ENCODE data around the gene COL4A1.

COL4A1 gene

GRCh38 chr13:110201114-110201513, 105.8 kb downstream of the COL4A1 start:
- H3K9me3 ChIP-seq (ENCODE audit: insufficient read depth, low read depth, low read length), result no peaks in the 10 kb centered on the region
- no peaks in the 10 kb centered on the region for H4K20me1 ChIP-seq (ENCODE audit: insufficient read depth, low read length, poor library complexity, severe bottlenecking)
- H2AFZ ChIP-seq (ENCODE audit: low read length), result no peak overlapping the region
- no peaks in the 10 kb centered on the region for H3K36me3 ChIP-seq (ENCODE audit: insufficient read depth, low read length)
- H3K4me2 ChIP-seq (ENCODE audit: low read depth, low read length, poor library complexity, severe bottlenecking), result no peak overlapping the region
- no peaks in the 10 kb centered on the region for H3K79me2 ChIP-seq (ENCODE audit: insufficient read depth, low read length)
- H3K9me2 ChIP-seq (replicated peaks; ENCODE audit: low read depth, low read length), result no peaks in the 10 kb centered on the region
- H3K9ac ChIP-seq (ENCODE audit: low read depth, low read length, poor library complexity, severe bottlenecking), result no peak overlapping the region
- no peak overlapping the region for H3K4me3 ChIP-seq (ENCODE audit: low read length, poor library complexity, severe bottlenecking)
- H3K4me1 ChIP-seq (ENCODE audit: insufficient read depth, low read length, poor library complexity, severe bottlenecking), result no peaks in the 10 kb centered on the region
- TF ChIP-seq CTCF (conservative IDR thresholded peaks at IDR 0.05; ENCODE audit: low read length), result no peak
- TF ChIP-seq EZH2phosphoT487 (IDR thresholded peaks at IDR 0.05; ENCODE audit: borderline replicate concordance), result no peak
- H3F3A ChIP-seq (ENCODE audit: low read depth), result no peaks in the 10 kb centered on the region
- H3K27me3 ChIP-seq (ENCODE audit: insufficient read depth, low read length, poor library complexity, severe bottlenecking), result no peaks in the 10 kb centered on the region

GRCh38 chr13:110200276-110200870, 106.6 kb downstream of the COL4A1 start:
- no peak for TF ChIP-seq EZH2phosphoT487 (IDR thresholded peaks at IDR 0.05; ENCODE audit: borderline replicate concordance)
- no peak for TF ChIP-seq CTCF (conservative IDR thresholded peaks at IDR 0.05; ENCODE audit: low read length)
- H3K36me3 ChIP-seq (ENCODE audit: insufficient read depth, low read length), result no peaks in the 10 kb centered on the region

GRCh38 chr13:110199046-110199831, 107.7 kb downstream of the COL4A1 start:
- no peak overlapping the region for H3K4me3 ChIP-seq (ENCODE audit: low read length, poor library complexity, severe bottlenecking)
- H3K27me3 ChIP-seq (ENCODE audit: insufficient read depth, low read length, poor library complexity, severe bottlenecking), result no peaks in the 10 kb centered on the region
- H3F3A ChIP-seq (ENCODE audit: low read depth), result no peaks in the 10 kb centered on the region
- no peak for TF ChIP-seq EZH2phosphoT487 (IDR thresholded peaks at IDR 0.05; ENCODE audit: borderline replicate concordance)
- no peak for TF ChIP-seq CTCF (conservative IDR thresholded peaks at IDR 0.05; ENCODE audit: low read length)
- H3K4me1 ChIP-seq (ENCODE audit: insufficient read depth, low read length, poor library complexity, severe bottlenecking), result no peaks in the 10 kb centered on the region
- H2AFZ ChIP-seq (ENCODE audit: low read length), result no peak overlapping the region
- no peaks in the 10 kb centered on the region for H3K79me2 ChIP-seq (ENCODE audit: insufficient read depth, low read length)
- H3K9me3 ChIP-seq (ENCODE audit: insufficient read depth, low read depth, low read length), result no peaks in the 10 kb centered on the region
- no peaks in the 10 kb centered on the region for H3K9me2 ChIP-seq (replicated peaks; ENCODE audit: low read depth, low read length)
- H3K4me2 ChIP-seq (ENCODE audit: low read depth, low read length, poor library complexity, severe bottlenecking), result no peak overlapping the region
- no peaks in the 10 kb centered on the region for H3K36me3 ChIP-seq (ENCODE audit: insufficient read depth, low read length)
- H3K9ac ChIP-seq (ENCODE audit: low read depth, low read length, poor library complexity, severe bottlenecking), result no peak overlapping the region
- H4K20me1 ChIP-seq (ENCODE audit: insufficient read depth, low read length, poor library complexity, severe bottlenecking), result no peaks in the 10 kb centered on the region

More at GRCh38 chr13:110200276-110200870, 106.6 kb downstream of the COL4A1 start:
- Histone ChIP-seq H2AFZ (ENCODE audit: low read length) (no peak overlapping the region), H3K27me3 (ENCODE audit: insufficient read depth, low read length, poor library complexity, severe bottlenecking) (no peaks in the 10 kb centered on the region), H3K9ac (ENCODE audit: low read depth, low read length, poor library complexity, severe bottlenecking) (no peak overlapping the region), H3K9me3 (ENCODE audit: insufficient read depth, low read depth, low read length) (no peaks in the 10 kb centered on the region), H4K20me1 (ENCODE audit: insufficient read depth, low read length, poor library complexity, severe bottlenecking) (no peaks in the 10 kb centered on the region), H3K79me2 (ENCODE audit: insufficient read depth, low read length) (no peaks in the 10 kb centered on the region), H3F3A (ENCODE audit: low read depth) (no peaks in the 10 kb centered on the region), H3K9me2 (replicated peaks; ENCODE audit: low read depth, low read length) (no peaks in the 10 kb centered on the region), H3K4me2 (ENCODE audit: low read depth, low read length, poor library complexity, severe bottlenecking) (no peak overlapping the region), H3K4me1 (ENCODE audit: insufficient read depth, low read length, poor library complexity, severe bottlenecking) (no peaks in the 10 kb centered on the region), H3K4me3 (ENCODE audit: low read length, poor library complexity, severe bottlenecking) (no peak overlapping the region)

Measured in Loucy (cell line).